K562 (cell line): ENCODE measurements around the gene BSDC1. TPM values are rescaled to one million over a fixed set of nuclear protein-coding genes. Genes with fewer than 3 reads are reported as not detected.

Experiments used
- ARID2 ChIP-seq: fragments of 450-650 bp; IDR thresholded peaks from 2 replicates; pipeline ENCODE4 v1.6.1; 2017; ENCODE audit warnings: antibody characterized with exemption, mild to moderate bottlenecking
- ASH1L ChIP-seq: fragments of 450-650 bp; IDR thresholded peaks from 2 replicates; pipeline ENCODE4 v1.6.1; 2018; ENCODE audit warnings: borderline replicate concordance, mild to moderate bottlenecking, low read depth; ENCODE audit not compliant: partially characterized antibody
- BCL6 ChIP-seq: fragments of 250-450 bp; sonication (Bioruptor Pico); IDR thresholded peaks from 2 replicates; pipeline ENCODE4 v1.4.0; 2020
- CHCHD3 ChIP-seq: fragments of 250-450 bp; sonication (Bioruptor Pico); IDR thresholded peaks from 2 replicates; pipeline ENCODE4 v2.1.2; 2022; ENCODE audit warnings: mild to moderate bottlenecking
- ETS1 ChIP-seq: conservative IDR thresholded peaks from 2 replicates; pipeline ENCODE4 v1.6.1; 2011; ENCODE audit warnings: low read depth, mild to moderate bottlenecking, low read length; ENCODE audit not compliant: control insufficient read depth
- HIVEP1 ChIP-seq: fragments of 250-450 bp; sonication (Bioruptor Pico); IDR thresholded peaks from 2 replicates; pipeline ENCODE4 v1.4.0; 2020; ENCODE audit warnings: mild to moderate bottlenecking
- KLF6 ChIP-seq: fragments of 250-450 bp; sonication (Bioruptor Pico); IDR thresholded peaks from 2 replicates; pipeline ENCODE4 v1.4.0; 2020; ENCODE audit warnings: mild to moderate bottlenecking, moderate library complexity, borderline replicate concordance
- MEF2A ChIP-seq: IDR thresholded peaks from 2 replicates; pipeline ENCODE4 v1.6.1; 2011; ENCODE audit warnings: low read depth, mild to moderate bottlenecking, low read length, moderate library complexity; ENCODE audit not compliant: control insufficient read depth
- NONO ChIP-seq, 2 experiments: fragments of 200-400 bp in 1 of 2; fragments of 450-650 bp in 1 of 2; formaldehyde crosslinking in 1 of 2; IDR thresholded peaks; 2 replicates each; pipeline ENCODE4 v1.6.1; 2017; ENCODE audit warnings: low read depth in 2 of 2, mild to moderate bottlenecking in 2 of 2, moderate library complexity in 2 of 2, low read length in 1 of 2
- RBM15 ChIP-seq: fragments of 200-400 bp; formaldehyde crosslinking; IDR thresholded peaks from 2 replicates; pipeline ENCODE4 v1.6.1; 2018; ENCODE audit warnings: mild to moderate bottlenecking, low read length, moderate library complexity; ENCODE audit not compliant: insufficient read depth
- RBM22 ChIP-seq: fragments of 200-400 bp; formaldehyde crosslinking; IDR thresholded peaks from 2 replicates; pipeline ENCODE4 v1.6.1; 2018; ENCODE audit warnings: low read length, low read depth; ENCODE audit not compliant: poor library complexity, severe bottlenecking
- SIX5 ChIP-seq, 2 experiments: IDR thresholded peaks; 2 replicates each; pipeline ENCODE4 v1.6.1; 2011; ENCODE audit warnings: low read length in 2 of 2, borderline replicate concordance in 1 of 2, low read depth in 1 of 2, mild to moderate bottlenecking in 1 of 2, moderate library complexity in 1 of 2; ENCODE audit not compliant: insufficient read depth in 1 of 2
- SMARCA4 ChIP-seq: fragments of 450-650 bp; IDR thresholded peaks from 2 replicates; pipeline ENCODE4 v1.6.1; 2016
- SNAPC5 ChIP-seq: fragments of 250-450 bp; sonication (Bioruptor Pico); IDR thresholded peaks from 2 replicates; pipeline ENCODE4 v1.8.0; 2021; ENCODE audit warnings: moderate library complexity, mild to moderate bottlenecking, inconsistent platforms
- TAF7 ChIP-seq: fragments of 450-650 bp; IDR thresholded peaks from 2 replicates; pipeline ENCODE4 v1.6.1; 2016; ENCODE audit warnings: missing genetic modification characterization, missing compliant biosample characterization
- TBP ChIP-seq: optimal IDR thresholded peaks from 2 replicates; pipeline ENCODE3; 2011; ENCODE audit warnings: low read depth, low read length, improper control_type of control experiment
- TOE1 ChIP-seq, 2 experiments: fragments of 450-650 bp in 1 of 2; sonication (generic) in 1 of 2; formaldehyde crosslinking in 1 of 2; IDR thresholded peaks; 2 replicates each; pipeline versions ENCODE4 v1.7.1 to v1.8.0; 2016 to 2022; ENCODE audit warnings: borderline replicate concordance in 2 of 2, mild to moderate bottlenecking in 2 of 2, antibody characterized with exemption in 1 of 2, inconsistent platforms in 1 of 2, low read depth in 1 of 2, missing genetic modification reagents in 1 of 2, moderate library complexity in 1 of 2
- ZBTB5 ChIP-seq: fragments of 450-650 bp; IDR thresholded peaks from 2 replicates; pipeline ENCODE4 v1.6.1; 2017; ENCODE audit warnings: antibody characterized with exemption
- ZBTB9 ChIP-seq: fragments of 450-650 bp; formaldehyde crosslinking; IDR thresholded peaks from 2 replicates; pipeline ENCODE4 v1.4.0; 2020; ENCODE audit warnings: mild to moderate bottlenecking, moderate library complexity
- ZNF175 ChIP-seq: fragments of 200-800 bp; sonication (Bioruptor generic); IDR thresholded peaks from 2 replicates; pipeline ENCODE4 v1.6.1; 2016; ENCODE audit warnings: low read depth, mild to moderate bottlenecking, missing genetic modification characterization, missing compliant biosample characterization
- ZNF239 ChIP-seq: fragments of 250-450 bp; sonication (Bioruptor Pico); IDR thresholded peaks from 2 replicates; pipeline ENCODE4 v1.4.0; 2020; ENCODE audit warnings: mild to moderate bottlenecking
- ZNF324 ChIP-seq: fragments of 250-450 bp; sonication (Bioruptor Pico); IDR thresholded peaks from 2 replicates; pipeline ENCODE4 v1.4.0; 2020; ENCODE audit warnings: mild to moderate bottlenecking
- ZNF717 ChIP-seq: fragments of 250-450 bp; sonication (Bioruptor Pico); IDR thresholded peaks from 2 replicates; pipeline ENCODE4 v1.5.0; 2021
- ZNF766 ChIP-seq: fragments of 200-800 bp; sonication (Bioruptor generic); conservative IDR thresholded peaks from 2 replicates; pipeline ENCODE4 v1.6.1; 2016; ENCODE audit warnings: missing genetic modification characterization, missing compliant biosample characterization
- polyA plus RNA-seq, 8 experiments: library from polyadenylated mRNA; depleted of rRNA in 4 of 8; stranded (reverse) in 5 of 8; unstranded in 3 of 8; fragments of >200 nt; fragmentation: Nextera tagmentation in 2 of 8; fragmentation: Illumina TruSeq in 1 of 8; extraction: Ambion mirVana in 2 of 8; extraction: Trizol in 1 of 8; gene quantifications; 2 replicates each; pipeline versions ENCODE4 v1.2.1 to v1.2.3, GENCODE V29; 2011 to 2014; ENCODE audit warnings: inconsistent platforms in 1 of 8, missing spikeins in 1 of 8
- total RNA-seq, 7 experiments: library from RNA; depleted of rRNA in 6 of 7; stranded (reverse); fragments of >200 nt in 6 of 7; fragmentation: Illumina TruSeq in 2 of 7; extraction: Trizol in 2 of 7; gene quantifications; 2 replicates each; pipeline versions ENCODE4 v1.2.1 to v1.2.3, GENCODE V29; 2011 to 2021; ENCODE audit warnings: low replicate concordance in 1 of 7

BSDC1 gene
- total and polyA plus RNA-seq, 9 of the 15 experiments (the other 6 are each of a cell fraction or from before 2014, with no cell fraction given): 10.2 to 96.8 (median 73.1) TPM

- TF ChIP-seq ZBTB9 (no peak), SNAPC5 (CRISPR knock-in tag) (no peak), HIVEP1 (CRISPR knock-in tag) (no peak), ZNF175 (peak; percentile 31; the same call in 1 of the 2 replicates), ZNF239 (CRISPR knock-in tag) (no peak), ZNF766 (CRISPR knock-in tag) (no peak), SIX5 (IDR thresholded peaks at IDR 0.05; ENCODE audit: borderline replicate concordance in 1 of 2, insufficient read depth in 1 of 2, low read depth in 1 of 2, low read length in 2 of 2) (no peak), NONO (IDR thresholded peaks at IDR 0.05; ENCODE audit: low read depth in 2 of 2, low read length in 1 of 2) (0 out of 4 replicates have a peak, but pooled peaks of 1 of the 2 experiments have one; percentile 18), ZBTB5 (no peak), ASH1L (no peak), ETS1 (no peak), KLF6 (CRISPR knock-in tag) (no peak), TAF7 (0 out of 2 replicates have a peak, but pooled peaks have one; percentile 55), SMARCA4 (peak; percentile 49), TOE1 (IDR thresholded peaks at IDR 0.05; ENCODE audit: borderline replicate concordance) (0 out of 2 replicates have a peak, but pooled peaks have one; percentile 27), TOE1 (CRISPR knock-in tag; IDR thresholded peaks at IDR 0.05; ENCODE audit: borderline replicate concordance, low read depth) (no peak), ARID2 (peak; percentile 85), TBP (peak; percentile 22), BCL6 (CRISPR knock-in tag) (no peak), ZNF717 (CRISPR knock-in tag) (no peak), CHCHD3 (CRISPR knock-in tag) (no peak), ZNF324 (CRISPR knock-in tag) (no peak), RBM22 (no peak), MEF2A (no peak; the same call in 1 of the 2 replicates), RBM15 (no peak)
These were observed 19.4 kb upstream of the BSDC1 start (continued) for GRCh38 chr1:32413507-32414185.
